Ovary (tissue), 3 donors: Measurements from ENCODE around the gene GOLGA6L9.
"Not testable (repeated sequence)": the region's sequence is repeated elsewhere in the genome, so short reads cannot be mapped to it uniquely, and the experiment has no call there.

Source experiments
- POLR2A ChIP-seq: fragments of 450-650 bp; IDR thresholded peaks from one replicate; pipeline ENCODE4 v1.6.1; 2017; ENCODE audit warnings: antibody characterized with exemption, mild to moderate bottlenecking, moderate library complexity
- TF ChIP-seq, protein P1 (sequence below), 3 donors: fragments of 450-650 bp in 2 of 3; fragments of 200-600 bp in 1 of 3; IDR thresholded peaks; one replicate each; pipeline versions ENCODE4 v1.5.1 to v1.8.0; 2016 to 2022; ENCODE audit warnings: antibody characterized with exemption in 3 of 3, mild to moderate bottlenecking in 1 of 3
- donor health status: DM: no; HTN: no; CAD: no.

GRCh38 chr15:82401918-82402317, 27.7 kb upstream of the GOLGA6L9 start:
- TF ChIP-seq POLR2A, result not testable (repeated sequence)
- TF ChIP-seq, protein P1, sequence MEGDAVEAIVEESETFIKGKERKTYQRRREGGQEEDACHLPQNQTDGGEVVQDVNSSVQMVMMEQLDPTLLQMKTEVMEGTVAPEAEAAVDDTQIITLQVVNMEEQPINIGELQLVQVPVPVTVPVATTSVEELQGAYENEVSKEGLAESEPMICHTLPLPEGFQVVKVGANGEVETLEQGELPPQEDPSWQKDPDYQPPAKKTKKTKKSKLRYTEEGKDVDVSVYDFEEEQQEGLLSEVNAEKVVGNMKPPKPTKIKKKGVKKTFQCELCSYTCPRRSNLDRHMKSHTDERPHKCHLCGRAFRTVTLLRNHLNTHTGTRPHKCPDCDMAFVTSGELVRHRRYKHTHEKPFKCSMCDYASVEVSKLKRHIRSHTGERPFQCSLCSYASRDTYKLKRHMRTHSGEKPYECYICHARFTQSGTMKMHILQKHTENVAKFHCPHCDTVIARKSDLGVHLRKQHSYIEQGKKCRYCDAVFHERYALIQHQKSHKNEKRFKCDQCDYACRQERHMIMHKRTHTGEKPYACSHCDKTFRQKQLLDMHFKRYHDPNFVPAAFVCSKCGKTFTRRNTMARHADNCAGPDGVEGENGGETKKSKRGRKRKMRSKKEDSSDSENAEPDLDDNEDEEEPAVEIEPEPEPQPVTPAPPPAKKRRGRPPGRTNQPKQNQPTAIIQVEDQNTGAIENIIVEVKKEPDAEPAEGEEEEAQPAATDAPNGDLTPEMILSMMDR (IDR thresholded peaks at IDR 0.05), result not testable (repeated sequence)
